Upper lobe of left lung (tissue), 6 donors: ENCODE results near the gene RBM8A. TPM values are rescaled to one million over a fixed set of nuclear protein-coding genes. Genes with fewer than 3 reads are reported as not detected.

Experiments used
- ATAC-seq, 2 donors: fragments of 200-7000 bp; cut with Tn5 transposase; one replicate each; pipeline ENCODE4 v1.9.1; 2022; ENCODE audit warnings: mild to moderate bottlenecking in 2 of 2, moderate library complexity in 2 of 2; ENCODE audit not compliant: low FRiP score in 2 of 2
- DNase-seq, 2 donors: peaks; one replicate each; pipeline ENCODE4 v3.0.0-alpha.2; 2019 to 2020
- H3K27ac ChIP-seq, 4 donors: fragments of 200-600 bp; sonication (generic); one replicate each; pipeline ENCODE4 v1.5.1; 2016 to 2019
- H3K27me3 ChIP-seq, 4 donors: fragments of 200-600 bp; sonication (generic); one replicate each; pipeline ENCODE4 v1.5.1; 2017 to 2019
- H3K36me3 ChIP-seq, 4 donors: fragments of 200-600 bp; sonication (generic); one replicate each; pipeline ENCODE4 v1.5.1; 2016 to 2019
- H3K4me1 ChIP-seq, 4 donors: fragments of 200-600 bp; sonication (generic); one replicate each; pipeline ENCODE4 v1.5.1; 2018 to 2019
- H3K4me3 ChIP-seq, 4 donors: fragments of 200-600 bp; sonication (generic); one replicate each; pipeline ENCODE4 v1.5.1; 2017 to 2019; ENCODE audit warnings: mild to moderate bottlenecking in 2 of 4, moderate library complexity in 1 of 4
- H3K9me3 ChIP-seq, 4 donors: fragments of 200-600 bp; sonication (generic); one replicate each; pipeline ENCODE4 v1.5.1; 2018 to 2019
- CTCF ChIP-seq, 6 experiments: fragments of 450-650 bp in 4 of 6; fragments of 200-600 bp in 2 of 6; sonication (generic) in 2 of 6; IDR thresholded peaks; one replicate each; pipeline ENCODE4 v1.5.1; 2016 to 2019; ENCODE audit warnings: antibody characterized with exemption in 6 of 6
- EP300 ChIP-seq, 4 donors: sonication (generic); formaldehyde crosslinking; IDR thresholded peaks; one replicate each; pipeline ENCODE4 v1.5.1; 2017; ENCODE audit warnings: antibody characterized with exemption in 4 of 4, control low read depth in 2 of 4
- POLR2A ChIP-seq, 4 donors: fragments of 450-650 bp; IDR thresholded peaks; one replicate each; pipeline ENCODE4 v1.5.1; 2016 to 2017; ENCODE audit warnings: antibody characterized with exemption in 4 of 4, mild to moderate bottlenecking in 2 of 4
- POLR2AphosphoS5 ChIP-seq, 2 donors: sonication (generic); formaldehyde crosslinking; IDR thresholded peaks; one replicate each; pipeline ENCODE4 v1.5.1; 2017; ENCODE audit warnings: antibody characterized with exemption in 2 of 2
- WGBS, 2 donors: methylation state at CpG; one replicate each; pipeline ENCODE4 v1.1.5; 2017 to 2018; 5-methylcytosine and 5-hydroxymethylcytosine counted together
- total RNA-seq, 6 donors: library from RNA; depleted of rRNA in 4 of 6; stranded (reverse); fragments of >200 nt in 4 of 6; gene quantifications; one replicate each; pipeline versions ENCODE4 v1.1.0 to v1.2.1, GENCODE V29; 2016 to 2021
- donor health status: DM: no; HTN: no; CAD: no; lungs with moderate emphysema.
- donor health status: DM: no; HTN: yes; CAD: no; lungs with severe emphysema.

Gene RBM8A
- total RNA-seq, 6 donors from 2014 or later: 30.1 to 144 (median 101) TPM

GRCh38 chr1:145912128-145912641 is 15.1 kb downstream of the RBM8A start:
- Histone ChIP-seq H3K4me3 (no peak overlapping the region), H3K9me3 (no peaks in the 10 kb centered on the region), H3K4me1 (peaks cover 14 to 22% (median 18%) of the 10 kb centered on the region in 4 donors), H3K36me3 (peaks cover 10 to 48% (median 23%) of the 10 kb centered on the region in 4 donors), H3K27ac (no peak overlapping the region), H3K27me3 (no peaks in the 10 kb centered on the region)
- DNase-seq (no peak), ATAC-seq (no peak)
- 75 to 87% methylated on average over 11 of the region's 11 CpGs for WGBS, 2 donors
- TF ChIP-seq POLR2A (IDR thresholded peaks at IDR 0.05) (no peak), EP300 (IDR thresholded peaks at IDR 0.05) (no peak), POLR2AphosphoS5 (IDR thresholded peaks at IDR 0.05) (no peak), CTCF (IDR thresholded peaks at IDR 0.05) (no peak)

DNA sequence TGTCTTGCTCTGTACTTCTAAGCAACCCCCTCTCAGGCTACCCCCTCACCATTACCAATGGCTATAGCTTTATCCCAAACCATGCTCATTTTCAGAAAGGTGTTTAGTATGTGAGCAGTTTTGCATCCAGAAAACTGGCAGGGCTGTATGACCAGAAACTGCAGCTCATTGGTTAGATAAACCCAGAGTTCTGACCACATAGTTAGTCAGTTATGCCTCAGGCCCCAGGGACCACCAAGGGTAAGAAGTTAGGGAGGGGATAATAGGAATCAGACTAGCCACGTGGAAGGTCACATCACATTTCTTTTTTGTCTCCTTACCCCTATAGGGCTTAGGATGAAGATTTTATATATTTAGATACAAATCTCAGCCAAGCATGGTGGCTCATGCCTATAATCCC is 18.6 kb downstream of the RBM8A start:
- Histone ChIP-seq H3K4me3 (peak overlapping the region in 1 of 4 donors; percentile 26), H3K36me3 (peaks cover 8 to 32% (median 19%) of the 10 kb centered on the region in 4 donors), H3K4me1 (peaks cover 11 to 18% (median 14%) of the 10 kb centered on the region in 4 donors), H3K27me3 (no peaks in the 10 kb centered on the region), H3K27ac (peak overlapping the region in 3 of 4 donors; percentile 20 to 73 (median 50)), H3K9me3 (no peaks in the 10 kb centered on the region)
- 67 to 80% methylated on average over 1 of the region's 1 CpG for WGBS, 2 donors
- TF ChIP-seq EP300 (IDR thresholded peaks at IDR 0.05) (no peak), POLR2A (IDR thresholded peaks at IDR 0.05) (no peak), CTCF (IDR thresholded peaks at IDR 0.05) (no peak), POLR2AphosphoS5 (IDR thresholded peaks at IDR 0.05) (no peak)
- ATAC-seq (no peak), DNase-seq (no peak)

- Histone ChIP-seq H3K27ac (peak overlapping the region; percentile 36 to 77 (median 66)), H3K36me3 (peaks cover 4 to 31% (median 17%) of the 10 kb centered on the region in 4 donors), H3K27me3 (no peaks in the 10 kb centered on the region), H3K4me3 (no peak overlapping the region), H3K4me1 (peaks cover 11 to 18% (median 14%) of the 10 kb centered on the region in 4 donors), H3K9me3 (no peaks in the 10 kb centered on the region)
- TF ChIP-seq POLR2AphosphoS5 (IDR thresholded peaks at IDR 0.05) (peak in 1 of 2 donors; percentile 7), EP300 (IDR thresholded peaks at IDR 0.05) (no peak)
- ATAC-seq (no peak), DNase-seq (no peak)
- 74 to 84% methylated on average over 10 of the region's 10 CpGs for WGBS, 2 donors
These were observed 20.1 kb downstream of the RBM8A start for GRCh38 chr1:145906954-145907753.

DNA sequence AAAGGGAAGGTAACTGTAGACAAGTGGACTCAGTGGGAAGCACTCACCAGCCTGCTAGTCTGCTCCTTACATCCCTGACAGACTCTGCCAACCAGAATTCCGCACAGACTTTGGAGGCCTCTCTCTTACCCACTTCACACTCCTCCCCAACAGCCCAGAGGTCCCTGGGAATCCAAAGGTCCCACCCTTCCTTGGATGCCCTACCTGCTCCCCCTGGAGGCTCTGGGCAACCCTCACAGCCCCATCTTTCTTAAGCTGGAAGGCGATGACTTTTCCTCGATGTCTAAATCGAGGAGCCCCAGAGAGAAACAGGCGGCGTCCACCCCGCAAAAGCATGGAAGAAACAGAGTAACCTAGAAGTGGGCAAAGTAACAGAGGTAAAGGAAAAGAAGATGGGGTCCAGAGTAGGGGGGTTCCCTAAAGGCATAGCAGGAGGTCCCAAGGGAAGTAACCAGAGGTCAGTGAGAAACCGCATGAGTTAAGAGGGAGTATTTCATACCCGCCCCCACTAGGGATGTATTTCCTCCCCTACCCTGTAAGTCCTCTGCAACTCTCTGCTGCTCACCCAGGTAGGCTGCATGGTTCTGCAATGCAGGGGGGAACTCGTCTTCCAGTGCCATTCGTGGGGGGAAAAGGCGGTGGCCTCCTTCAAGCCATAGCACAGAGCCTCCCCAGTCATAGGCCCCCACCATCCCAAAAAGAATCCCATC is 25.8 kb downstream of the RBM8A start:
- 85 to 90% methylated on average over 12 of the region's 12 CpGs for WGBS, 2 donors
- H3K36me3 ChIP-seq: peaks cover 0 to 56% (median 7%) of the 10 kb centered on the region in 4 donors
- H3K27ac ChIP-seq: no peak overlapping the region
- H3K9me3 ChIP-seq: no peaks in the 10 kb centered on the region
- H3K4me3 ChIP-seq: no peak overlapping the region
- ATAC-seq (no peak), DNase-seq (no peak)
- no peaks in the 10 kb centered on the region for H3K4me1 ChIP-seq
- TF ChIP-seq EP300 (IDR thresholded peaks at IDR 0.05) (no peak), POLR2A (IDR thresholded peaks at IDR 0.05) (no peak), CTCF (IDR thresholded peaks at IDR 0.05) (no peak), POLR2AphosphoS5 (IDR thresholded peaks at IDR 0.05) (no peak)
- H3K27me3 ChIP-seq: no peaks in the 10 kb centered on the region

GRCh38 chr1:145898756-145899155 is 28.5 kb downstream of the RBM8A start:
- Histone ChIP-seq H3K9me3 (no peaks in the 10 kb centered on the region), H3K4me1 (no peaks in the 10 kb centered on the region), H3K36me3 (peaks cover 0 to 46% (median 7%) of the 10 kb centered on the region in 4 donors), H3K27me3 (no peaks in the 10 kb centered on the region), H3K4me3 (no peak overlapping the region), H3K27ac (no peak overlapping the region)
- DNase-seq (no peak), ATAC-seq (no peak)
- TF ChIP-seq POLR2A (IDR thresholded peaks at IDR 0.05) (no peak), EP300 (IDR thresholded peaks at IDR 0.05) (no peak)
- 83 to 97% methylated on average over 5 of the region's 5 CpGs for WGBS, 2 donors
